GM23338 (cell line): ENCODE measurements around the gene PIR. TPM values are rescaled to one million over a fixed set of nuclear protein-coding genes. Genes with fewer than 3 reads are reported as not detected.

Experiments used
- ATAC-seq: fragments of 200-7000 bp; cut with Tn5 transposase; 3 replicates; pipeline ENCODE4 v1.9.1; 2020
- DNase-seq: peaks from one replicate; pipeline ENCODE4 v3.0.0-alpha.2; 2015; ENCODE audit warnings: low spot score
- H2AFZ ChIP-seq: fragments of 200-600 bp; sonication (generic); 2 replicates; pipeline ENCODE4 v1.8.0; 2016; ENCODE audit warnings: antibody characterized with exemption, mild to moderate bottlenecking, moderate library complexity
- H3F3A ChIP-seq: fragments of 200-600 bp; sonication (generic); replicated peaks from 2 replicates; pipeline ENCODE4 v1.8.0; 2017; ENCODE audit warnings: antibody characterized with exemption, mixed run types, low read depth
- H3K27ac ChIP-seq: fragments of 200-600 bp; sonication (generic); 2 replicates; pipeline ENCODE4 v1.6.1; 2016; ENCODE audit warnings: low read depth
- H3K27me3 ChIP-seq: fragments of 200-600 bp; sonication (generic); 2 replicates; pipeline ENCODE4 v1.8.0; 2016; ENCODE audit warnings: mild to moderate bottlenecking, mixed run types, moderate library complexity; ENCODE audit not compliant: insufficient read depth
- H3K36me3 ChIP-seq: fragments of 200-600 bp; sonication (generic); 2 replicates; pipeline ENCODE4 v1.8.0; 2016; ENCODE audit warnings: mild to moderate bottlenecking; ENCODE audit not compliant: insufficient read depth
- H3K4me1 ChIP-seq: fragments of 200-600 bp; sonication (generic); 2 replicates; pipeline ENCODE4 v1.8.0; 2016; ENCODE audit warnings: mild to moderate bottlenecking, moderate library complexity; ENCODE audit not compliant: insufficient read depth
- H3K4me2 ChIP-seq: fragments of 200-600 bp; sonication (generic); 2 replicates; pipeline ENCODE4 v1.7.1; 2017; ENCODE audit warnings: mixed run types
- H3K4me3 ChIP-seq: fragments of 200-600 bp; sonication (generic); 2 replicates; pipeline ENCODE4 v1.6.1; 2016; ENCODE audit warnings: mixed run types
- H3K79me2 ChIP-seq: fragments of 200-600 bp; sonication (generic); replicated peaks from 2 replicates; pipeline ENCODE4 v1.8.0; 2017; ENCODE audit warnings: mild to moderate bottlenecking; ENCODE audit not compliant: insufficient read depth
- H3K9me2 ChIP-seq: fragments of 200-600 bp; sonication (generic); 2 replicates; pipeline ENCODE4 v1.8.0; 2017; ENCODE audit not compliant: insufficient read depth
- H4K20me1 ChIP-seq: fragments of 200-600 bp; sonication (generic); replicated peaks from 2 replicates; pipeline ENCODE4 v1.8.0; 2017; ENCODE audit warnings: mild to moderate bottlenecking; ENCODE audit not compliant: insufficient read depth
- H3K27ac Mint-ChIP-seq: 2 replicates; pipeline ENCODE4 v1.8.0; 2020; ENCODE audit warnings: inconsistent platforms, mild to moderate bottlenecking, moderate library complexity, mixed read lengths
- H3K27me3 Mint-ChIP-seq: 3 replicates; pipeline ENCODE4 v1.8.0; 2022; ENCODE audit warnings: low read depth, mild to moderate bottlenecking, moderate library complexity, mixed read lengths, inconsistent platforms; ENCODE audit not compliant: insufficient read depth, poor library complexity
- H3K36me3 Mint-ChIP-seq: 3 replicates; pipeline ENCODE4 v1.8.0; 2021; ENCODE audit warnings: low read depth, mild to moderate bottlenecking, inconsistent platforms, moderate library complexity, mixed read lengths
- H3K4me1 Mint-ChIP-seq: 3 replicates; pipeline ENCODE4 v1.8.0; 2020; ENCODE audit warnings: mild to moderate bottlenecking, inconsistent platforms, mixed read lengths
- H3K4me3 Mint-ChIP-seq: 3 replicates; pipeline ENCODE4 v1.8.0; 2021; ENCODE audit warnings: moderate library complexity, mild to moderate bottlenecking, inconsistent platforms, mixed read lengths
- H3K9me3 Mint-ChIP-seq: 3 replicates; pipeline ENCODE4 v1.8.0; 2020; ENCODE audit warnings: moderate library complexity, mild to moderate bottlenecking, inconsistent platforms, mixed read lengths
- CREB1 ChIP-seq: fragments of 250-450 bp; sonication (Bioruptor Pico); IDR thresholded peaks from 2 replicates; pipeline ENCODE4 v1.5.0; 2020; ENCODE audit warnings: low read depth, mild to moderate bottlenecking, moderate library complexity
- EZH2phosphoT487 ChIP-seq: fragments of 200-600 bp; sonication (generic); IDR thresholded peaks from one replicate; pipeline ENCODE4 v1.8.1; 2018; ENCODE audit warnings: antibody characterized with exemption; ENCODE audit not compliant: unreplicated experiment
- JUNB ChIP-seq: IDR thresholded peaks from one replicate; pipeline ENCODE4 v1.6.1; 2016; ENCODE audit warnings: antibody characterized with exemption; ENCODE audit not compliant: unreplicated experiment
- NANOG ChIP-seq: IDR thresholded peaks from 2 replicates; pipeline ENCODE4 v1.6.1; 2016; ENCODE audit warnings: antibody characterized with exemption, borderline replicate concordance
- POLR2AphosphoS5 ChIP-seq: IDR thresholded peaks from 2 replicates; pipeline ENCODE4 v1.6.1; 2016; ENCODE audit warnings: antibody characterized with exemption, low read depth
- ZNF114 ChIP-seq: fragments of 250-450 bp; sonication (Bioruptor Pico); IDR thresholded peaks from 2 replicates; pipeline ENCODE4 v1.5.0; 2020; ENCODE audit warnings: mild to moderate bottlenecking, moderate library complexity
- ZNF331 ChIP-seq: fragments of 250-450 bp; sonication (Bioruptor Pico); IDR thresholded peaks from 2 replicates; pipeline ENCODE4 v1.5.0; 2020; ENCODE audit warnings: low read depth, mild to moderate bottlenecking, moderate library complexity
- ZNF462 ChIP-seq: fragments of 250-450 bp; sonication (Bioruptor Pico); IDR thresholded peaks from 2 replicates; pipeline ENCODE4 v1.5.0; 2020; ENCODE audit warnings: mild to moderate bottlenecking, moderate library complexity
- polyA plus RNA-seq: library from polyadenylated mRNA; unstranded; fragments of >200 nt; fragmentation: Nextera tagmentation; extraction: Ambion mirVana; gene quantifications from 2 replicates; pipeline ENCODE4 v1.2.1, GENCODE V29; 2016
- total RNA-seq: library from RNA; depleted of rRNA; stranded (reverse); fragments of >200 nt; shearing (Covaris generic); gene quantifications from 2 replicates; pipeline ENCODE4 v1.2.3, GENCODE V29; 2014

The PIR gene
- total and polyA plus RNA-seq, 2 experiments from 2014 or later = 13.1 to 25.2 TPM

DNA sequence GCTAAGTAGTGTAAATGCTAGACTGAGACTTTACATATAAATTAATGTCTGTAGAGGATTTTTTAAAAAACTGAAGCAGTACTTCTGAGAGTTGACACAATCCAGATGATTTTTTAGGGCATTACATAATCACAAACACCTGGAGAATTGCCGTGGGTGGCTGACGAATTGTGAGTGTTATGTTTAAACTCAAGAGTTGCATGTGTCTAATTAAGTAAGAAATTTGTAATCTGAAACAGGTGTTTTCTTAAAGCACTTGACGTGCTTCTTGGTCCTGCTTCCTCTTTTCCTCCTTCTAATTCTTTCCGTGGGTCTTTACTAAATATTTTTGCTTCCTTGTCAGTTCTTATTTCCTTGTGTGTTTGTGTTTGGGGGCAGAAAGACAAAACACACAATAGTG lies 27.8 kb downstream of the PIR start (continued):
- no peak for TF ChIP-seq ZNF462

- H3K4me3 Mint-ChIP-seq = no peak overlapping the region
- Histone ChIP-seq H3K79me2 (no peaks in the 10 kb centered on the region), H3K4me2 (no peak overlapping the region; the same call in 1 of the 2 replicates)
Measured at GRCh38 chrX:15464704-15465103, 28.4 kb downstream of the PIR start.

GRCh38 chrX:15451913-15452312 lies 41.2 kb downstream of the PIR start:
- H3K4me3 ChIP-seq = no peak overlapping the region
- H3K36me3 ChIP-seq = no peaks in the 10 kb centered on the region
- H3K4me2 ChIP-seq = no peak overlapping the region
- no peak overlapping the region for H3K27ac Mint-ChIP-seq
- no peaks in the 10 kb centered on the region for H3F3A ChIP-seq
- no peak overlapping the region for H3K27ac ChIP-seq
- no peaks in the 10 kb centered on the region for H3K9me3 Mint-ChIP-seq
- no peak for DNase-seq
- H3K4me3 Mint-ChIP-seq = no peak overlapping the region
- no peak for ATAC-seq
- H4K20me1 ChIP-seq = no peaks in the 10 kb centered on the region
- H3K9me2 ChIP-seq = no peaks in the 10 kb centered on the region
- H3K4me1 Mint-ChIP-seq = no peaks in the 10 kb centered on the region
- no peaks in the 10 kb centered on the region for H3K79me2 ChIP-seq
- H2AFZ ChIP-seq = no peak overlapping the region
- H3K27me3 Mint-ChIP-seq = no peaks in the 10 kb centered on the region
- H3K4me1 ChIP-seq = no peaks in the 10 kb centered on the region
- no peaks in the 10 kb centered on the region; the same call in 2 of the 3 replicates for H3K36me3 Mint-ChIP-seq
- no peaks in the 10 kb centered on the region for H3K27me3 ChIP-seq
- TF ChIP-seq CREB1 (CRISPR knock-in tag) (no peak), POLR2AphosphoS5 (no peak), JUNB (no peak), ZNF331 (no peak), NANOG (no peak)

More at GRCh38 chrX:15464704-15465103, 28.4 kb downstream of the PIR start:
- no peaks in the 10 kb centered on the region for H3K9me3 Mint-ChIP-seq
- peaks cover 14% of the 10 kb centered on the region; the same call in 1 of the 2 replicates for H3K4me1 ChIP-seq
- no peaks in the 10 kb centered on the region for H3K36me3 ChIP-seq
- no peaks in the 10 kb centered on the region for H3K27me3 ChIP-seq
- no peaks in the 10 kb centered on the region; the same call in 2 of the 3 replicates for H3K36me3 Mint-ChIP-seq
- no peak overlapping the region for H2AFZ ChIP-seq
- H4K20me1 ChIP-seq = no peaks in the 10 kb centered on the region
- H3K4me1 Mint-ChIP-seq = peaks cover 22% of the 10 kb centered on the region
- no peaks in the 10 kb centered on the region for H3K9me2 ChIP-seq
- ATAC-seq (no peak), DNase-seq (no peak)
- H3K27me3 Mint-ChIP-seq = no peaks in the 10 kb centered on the region
- no peaks in the 10 kb centered on the region for H3F3A ChIP-seq
- no peak overlapping the region for H3K27ac Mint-ChIP-seq
- H3K27ac ChIP-seq = no peak overlapping the region
- no peak overlapping the region for H3K4me3 ChIP-seq
- TF ChIP-seq EZH2phosphoT487 (no peak), ZNF114 (CRISPR knock-in tag) (no peak)
